Measurements from ENCODE around the gene CENPN. TPM values are rescaled to one million over a fixed set of nuclear protein-coding genes. Genes with fewer than 3 reads are reported as not detected.

CENPN gene
- total RNA-seq, 1 donor from 2014 or later, result 8.7 TPM

- intact Hi-C loops (cut with DNase I), result no loop called here
- ATAC-seq (ENCODE audit: poor library complexity) (no peak), DNase-seq (no peak)
Observed at GRCh38 chr16:81066681-81067080, 59.7 kb downstream of the CENPN start.

GRCh38 chr16:81067166-81067565 is 60.2 kb downstream of the CENPN start:
- intact Hi-C loops (cut with DNase I), result no loop called here
- no peak for ATAC-seq (ENCODE audit: poor library complexity)

GRCh38 chr16:81069063-81069462 is 62.0 kb downstream of the CENPN start:
- ATAC-seq (ENCODE audit: poor library complexity), result no peak
- intact Hi-C loops (cut with DNase I), result no loop called here
- DNase-seq, result no peak

More at GRCh38 chr16:81067166-81067565, 60.2 kb downstream of the CENPN start:
- no peak for DNase-seq

GRCh38 chr16:81070979-81071378 is 64.0 kb downstream of the CENPN start:
- ATAC-seq (ENCODE audit: poor library complexity), result peak; percentile 65
- DNase-seq, result no peak
- intact Hi-C loops (cut with DNase I), result no loop called here

- DNase-seq, result no peak
- no peak for ATAC-seq (ENCODE audit: poor library complexity)
- intact Hi-C loops (cut with DNase I), result no loop called here
Observed at GRCh38 chr16:81071805-81072204, 64.8 kb downstream of the CENPN start.

GRCh38 chr16:81073560-81074330 is 66.7 kb downstream of the CENPN start:
- DNase-seq, result no peak
- ATAC-seq (ENCODE audit: poor library complexity), result no peak
- intact Hi-C loops (cut with DNase I), result no loop called here

GRCh38 chr16:81076566-81077075 is 69.6 kb downstream of the CENPN start:
- intact Hi-C loops (cut with DNase I), result no loop called here

GRCh38 chr16:81077076-81077940 is 70.3 kb downstream of the CENPN start, which contains the start of gene C16orf46:
C16orf46 (minus strand) TSS chr16:81077238; CDS start chr16:81063955, 13,283 bp downstream.
- ATAC-seq (ENCODE audit: poor library complexity) (peak; percentile 99), DNase-seq (peak; percentile 99)
- intact Hi-C loops (cut with DNase I), result no loop called here

More at GRCh38 chr16:81076566-81077075, 69.6 kb downstream of the CENPN start:
- DNase-seq (peak; percentile 92), ATAC-seq (ENCODE audit: poor library complexity) (peak; percentile 96)

- intact Hi-C loops (cut with DNase I), result no loop called here
- DNase-seq (no peak), ATAC-seq (ENCODE audit: poor library complexity) (no peak)
Observed at GRCh38 chr16:81080233-81080632, 73.2 kb downstream of the CENPN start.

GRCh38 chr16:81081014-81081413 is 74.0 kb downstream of the CENPN start:
- ATAC-seq (ENCODE audit: poor library complexity) (no peak), DNase-seq (no peak)
- intact Hi-C loops (cut with DNase I), result no loop called here

Other genes with a start within 250 kb of the CENPN start
- gene CDYL2, start 202.6 kb upstream of the CENPN start, total RNA-seq, result 2.9 TPM
- 133 TPM for gene CMC2, start 329 bp upstream of the CENPN start, total RNA-seq
- gene ATMIN, start 28.6 kb downstream of the CENPN start, total RNA-seq, result 20.5 TPM
- 0.38 TPM for gene C16orf46, start 70.0 kb downstream of the CENPN start, total RNA-seq
- 43.6 TPM for gene GCSH, start 89.2 kb downstream of the CENPN start, total RNA-seq
- gene BCO1, start 231.5 kb downstream of the CENPN start, total RNA-seq, result not detected

Measured in Right ventricle myocardium superior (tissue), 1 donor.